PC-3 (cell line): ENCODE results near the gene PPP2R3B. TPM values are rescaled to one million over a fixed set of nuclear protein-coding genes. Genes with fewer than 3 reads are reported as not detected.

Experiments used
- ATAC-seq: fragments of 200-7000 bp; cut with Tn5 transposase; 2 replicates; pipeline ENCODE4 v1.9.1; 2020; ENCODE audit warnings: mild to moderate bottlenecking, moderate library complexity
- BruUV-seq: library from RNA; stranded (reverse); fragments of 400-500 nt; replicated peaks from 2 replicates; lab custom pipeline; 2021; lab: Mats Ljungman, UMichigan
- CTCF ChIA-PET: fragments of 300-600 bp; sonication (Branson Sonifier 250); formaldehyde crosslinking; loops from one replicate; lab custom pipeline; 2022; ENCODE audit warnings: antibody characterized with exemption; lab: Charles Lee
- POLR2A ChIA-PET: fragments of 300-600 bp; sonication (Branson Sonifier 250); formaldehyde crosslinking; loops from one replicate; lab custom pipeline; 2022; ENCODE audit warnings: antibody characterized with exemption; ENCODE audit not compliant: unreplicated experiment; lab: Charles Lee
- DNase-seq: peaks from one replicate; pipeline ENCODE4 v3.0.0-alpha.2; 2015
- H2AFZ ChIP-seq: fragments of 300-600 bp; sonication (generic); 2 replicates; pipeline ENCODE4 v1.6.0; 2016; ENCODE audit warnings: antibody characterized with exemption, low read length
- H3F3A ChIP-seq: fragments of 300-600 bp; sonication (generic); one replicate; pipeline ENCODE4 v1.6.0; 2017; ENCODE audit warnings: antibody characterized with exemption, low read length, control low read depth, mild to moderate bottlenecking; ENCODE audit not compliant: unreplicated experiment
- H3K27ac ChIP-seq: fragments of 300-600 bp; sonication (generic); 2 replicates; pipeline ENCODE4 v1.5.1; 2016; ENCODE audit warnings: mild to moderate bottlenecking, low read length
- H3K27me3 ChIP-seq: fragments of 300-600 bp; sonication (generic); 2 replicates; pipeline ENCODE4 v1.6.1; 2016; ENCODE audit warnings: low read length, mixed read lengths
- H3K36me3 ChIP-seq: fragments of 300-600 bp; sonication (generic); 2 replicates; pipeline ENCODE4 v1.6.1; 2016; ENCODE audit warnings: low read depth, mixed run types, low read length, mixed read lengths
- H3K4me1 ChIP-seq: fragments of 300-600 bp; sonication (generic); 2 replicates; pipeline ENCODE4 v1.5.1; 2016; ENCODE audit warnings: low read length; ENCODE audit not compliant: insufficient read depth
- H3K4me2 ChIP-seq: fragments of 300-600 bp; sonication (generic); 2 replicates; pipeline ENCODE4 v1.6.0; 2016; ENCODE audit warnings: low read length
- H3K4me3 ChIP-seq: fragments of 300-600 bp; sonication (generic); 2 replicates; pipeline ENCODE4 v1.5.1; 2016; ENCODE audit warnings: mild to moderate bottlenecking, low read length, mixed read lengths
- H3K79me2 ChIP-seq: fragments of 300-600 bp; sonication (generic); 2 replicates; pipeline ENCODE4 v1.6.1; 2017; ENCODE audit warnings: low read length, mixed read lengths
- H3K9ac ChIP-seq: fragments of 300-600 bp; sonication (generic); 2 replicates; pipeline ENCODE4 v1.6.0; 2016; ENCODE audit warnings: mild to moderate bottlenecking, low read length
- H3K9me2 ChIP-seq: fragments of 300-600 bp; sonication (generic); replicated peaks from 2 replicates; pipeline ENCODE4 v1.6.1; 2016; ENCODE audit warnings: mixed run types, low read length, mixed read lengths
- H3K9me3 ChIP-seq: fragments of 300-600 bp; sonication (generic); 2 replicates; pipeline ENCODE4 v1.6.1; 2016; ENCODE audit warnings: low read length, mixed read lengths
- H4K20me1 ChIP-seq: fragments of 300-600 bp; sonication (generic); 2 replicates; pipeline ENCODE4 v1.6.1; 2016; ENCODE audit warnings: low read length, mixed read lengths
- EZH2 ChIP-seq: fragments of 300-600 bp; sonication (generic); IDR thresholded peaks from one replicate; pipeline ENCODE4 v1.6.1; 2017; ENCODE audit warnings: antibody characterized with exemption, mild to moderate bottlenecking, low read length; ENCODE audit not compliant: unreplicated experiment
- EZH2phosphoT487 ChIP-seq: fragments of 300-600 bp; sonication (generic); IDR thresholded peaks from 2 replicates; pipeline ENCODE4 v1.6.1; 2018; ENCODE audit warnings: mild to moderate bottlenecking, antibody characterized with exemption, low read length, borderline replicate concordance
- intact Hi-C: fragments of 100-400 bp; cut with micrococcal nuclease; formaldehyde crosslinking; loops from 2 replicates; pipeline ENCODE4 v1.9.0; 2023
- total RNA-seq: library from RNA; depleted of rRNA; stranded (reverse); fragments of >200 nt; gene quantifications from 2 replicates; pipeline ENCODE4 v1.2.3, GENCODE V29; 2014
- TF ChIP-seq, protein P1 (sequence below): fragments of 300-600 bp; sonication (generic); conservative IDR thresholded peaks from 2 replicates; pipeline ENCODE4 v1.5.1; 2017; ENCODE audit warnings: antibody characterized with exemption, low read depth, mild to moderate bottlenecking, low read length

The PPP2R3B gene
- total RNA-seq, 1 experiment from 2014 or later = 35.4 TPM

DNA sequence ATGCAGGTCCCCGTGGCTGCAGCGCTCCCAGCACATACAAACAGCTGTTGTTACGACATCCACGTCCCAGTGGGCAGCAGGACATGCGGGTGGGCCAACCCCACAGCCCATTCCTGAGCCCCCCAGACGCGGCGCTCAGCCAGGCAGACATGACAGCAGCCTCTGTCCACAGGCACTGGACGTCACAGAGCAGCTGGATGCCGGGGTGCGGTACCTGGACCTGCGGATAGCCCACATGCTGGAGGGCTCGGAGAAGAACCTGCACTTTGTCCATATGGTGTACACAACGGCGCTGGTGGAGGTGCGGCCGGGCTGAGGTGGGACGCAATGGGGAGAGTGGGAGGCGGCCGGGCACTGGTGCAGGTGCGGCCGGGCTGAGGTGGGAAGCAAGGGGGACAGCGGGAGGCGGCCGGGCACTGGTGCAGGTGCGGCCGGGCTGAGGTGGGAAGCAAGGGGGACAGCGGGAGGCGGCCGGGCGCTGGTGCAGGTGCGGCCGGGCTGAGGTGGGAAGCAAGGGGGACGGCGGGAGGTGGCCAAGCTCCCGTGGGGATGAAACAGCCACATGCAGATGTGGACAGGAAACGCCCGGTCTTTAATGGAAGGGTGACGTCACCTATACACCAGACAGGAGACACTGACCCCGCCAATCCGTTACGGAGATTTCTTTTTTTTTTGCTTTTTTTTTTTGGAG lies 96.1 kb downstream of the PPP2R3B start:
- no TSS peak for BruUV-seq
- CTCF ChIA-PET = no interaction called here
- DNase-seq (no peak), ATAC-seq (no peak)
- Histone ChIP-seq H3F3A (no peaks in the 10 kb centered on the region), H4K20me1 (no peaks in the 10 kb centered on the region), H3K9ac (no peak overlapping the region), H3K4me1 (no peaks in the 10 kb centered on the region), H3K79me2 (no peaks in the 10 kb centered on the region), H2AFZ (no peak overlapping the region), H3K4me3 (no peak overlapping the region), H3K9me2 (no peaks in the 10 kb centered on the region), H3K4me2 (no peak overlapping the region), H3K27ac (no peak overlapping the region), H3K36me3 (peaks cover 7% of the 10 kb centered on the region), H3K9me3 (no peaks in the 10 kb centered on the region), H3K27me3 (no peaks in the 10 kb centered on the region)
- TF ChIP-seq, protein P1, sequence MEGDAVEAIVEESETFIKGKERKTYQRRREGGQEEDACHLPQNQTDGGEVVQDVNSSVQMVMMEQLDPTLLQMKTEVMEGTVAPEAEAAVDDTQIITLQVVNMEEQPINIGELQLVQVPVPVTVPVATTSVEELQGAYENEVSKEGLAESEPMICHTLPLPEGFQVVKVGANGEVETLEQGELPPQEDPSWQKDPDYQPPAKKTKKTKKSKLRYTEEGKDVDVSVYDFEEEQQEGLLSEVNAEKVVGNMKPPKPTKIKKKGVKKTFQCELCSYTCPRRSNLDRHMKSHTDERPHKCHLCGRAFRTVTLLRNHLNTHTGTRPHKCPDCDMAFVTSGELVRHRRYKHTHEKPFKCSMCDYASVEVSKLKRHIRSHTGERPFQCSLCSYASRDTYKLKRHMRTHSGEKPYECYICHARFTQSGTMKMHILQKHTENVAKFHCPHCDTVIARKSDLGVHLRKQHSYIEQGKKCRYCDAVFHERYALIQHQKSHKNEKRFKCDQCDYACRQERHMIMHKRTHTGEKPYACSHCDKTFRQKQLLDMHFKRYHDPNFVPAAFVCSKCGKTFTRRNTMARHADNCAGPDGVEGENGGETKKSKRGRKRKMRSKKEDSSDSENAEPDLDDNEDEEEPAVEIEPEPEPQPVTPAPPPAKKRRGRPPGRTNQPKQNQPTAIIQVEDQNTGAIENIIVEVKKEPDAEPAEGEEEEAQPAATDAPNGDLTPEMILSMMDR = no peak
- TF ChIP-seq EZH2 (no peak), EZH2phosphoT487 (no peak)
- intact Hi-C loops = no loop called here
- POLR2A ChIA-PET = no interaction called here

DNA sequence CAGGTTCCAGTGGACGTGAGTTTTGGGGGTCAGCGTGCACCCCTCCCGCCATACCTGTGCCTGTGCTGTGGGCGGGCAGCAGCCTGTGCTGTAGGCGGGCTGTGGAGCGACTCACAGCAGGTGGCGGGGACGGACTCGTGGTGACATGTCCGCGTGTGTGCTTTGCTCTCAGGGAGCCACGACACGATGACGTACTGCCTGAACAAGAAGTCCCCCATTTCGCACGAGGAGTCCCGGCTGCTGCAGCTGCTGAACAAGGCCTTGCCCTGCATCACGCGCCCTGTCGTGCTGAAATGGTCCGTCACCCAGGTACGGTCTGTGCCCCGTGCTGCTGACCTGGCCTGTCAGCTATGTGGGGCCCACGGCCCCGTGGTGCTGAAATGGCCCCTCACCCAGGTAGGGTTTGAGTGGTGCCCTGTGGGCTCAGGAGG lies 98.1 kb downstream of the PPP2R3B start:
- Histone ChIP-seq H4K20me1 (no peaks in the 10 kb centered on the region), H3K4me3 (no peak overlapping the region), H3K9me2 (no peaks in the 10 kb centered on the region), H3K36me3 (peaks cover 15% of the 10 kb centered on the region), H2AFZ (no peak overlapping the region), H3K9me3 (no peaks in the 10 kb centered on the region), H3F3A (no peaks in the 10 kb centered on the region), H3K27me3 (no peaks in the 10 kb centered on the region), H3K4me2 (no peak overlapping the region), H3K27ac (no peak overlapping the region), H3K4me1 (no peaks in the 10 kb centered on the region), H3K9ac (no peak overlapping the region), H3K79me2 (no peaks in the 10 kb centered on the region)
- BruUV-seq = no TSS peak
- TF ChIP-seq EZH2 = no peak
- TF ChIP-seq, protein P1 = no peak
- TF ChIP-seq EZH2phosphoT487 = no peak
- ATAC-seq (no peak), DNase-seq (no peak)
- ChIA-PET POLR2A (no interaction called here), CTCF (no interaction called here)
- intact Hi-C loops = no loop called here

DNA sequence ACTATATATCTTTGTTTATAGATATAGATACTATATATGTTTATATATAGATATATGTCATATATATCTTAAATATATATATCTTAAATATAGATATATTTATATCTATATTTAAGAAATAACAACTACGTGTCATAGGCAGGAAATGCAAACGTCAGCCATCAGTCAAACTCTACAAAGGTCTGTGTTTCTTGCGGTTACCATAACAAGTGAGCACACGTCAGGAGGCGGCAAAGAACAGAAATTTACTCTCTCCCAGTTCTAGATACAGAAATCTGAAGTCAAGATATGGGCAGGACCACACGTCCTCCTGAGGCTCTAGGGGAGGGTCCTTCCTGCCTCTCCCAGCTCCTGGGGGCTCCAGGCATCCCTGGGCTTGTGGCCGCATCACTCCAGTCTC lies 99.0 kb downstream of the PPP2R3B start:
- no peak for DNase-seq
- H3K4me1 ChIP-seq = no peaks in the 10 kb centered on the region
- H3F3A ChIP-seq = no peaks in the 10 kb centered on the region
- no peak for ATAC-seq
- H3K9me3 ChIP-seq = no peaks in the 10 kb centered on the region
- H3K9ac ChIP-seq = no peak overlapping the region
- BruUV-seq = no TSS peak
- H3K27me3 ChIP-seq = no peaks in the 10 kb centered on the region
- H3K4me2 ChIP-seq = no peak overlapping the region
- H4K20me1 ChIP-seq = no peaks in the 10 kb centered on the region
- TF ChIP-seq, protein P1 = no peak
- TF ChIP-seq EZH2phosphoT487 = no peak
- no peak for TF ChIP-seq EZH2
- ChIA-PET CTCF (no interaction called here), POLR2A (no interaction called here)
- H3K79me2 ChIP-seq = no peaks in the 10 kb centered on the region
- H3K4me3 ChIP-seq = no peak overlapping the region
- H3K9me2 ChIP-seq = no peaks in the 10 kb centered on the region
- peaks cover 12% of the 10 kb centered on the region for H3K36me3 ChIP-seq
- intact Hi-C loops = no loop called here
- no peak overlapping the region for H3K27ac ChIP-seq
- no peak overlapping the region for H2AFZ ChIP-seq
